ENCODE data around the gene IZUMO3. TPM values are rescaled to one million over a fixed set of nuclear protein-coding genes. Genes with fewer than 3 reads are reported as not detected.

Gene IZUMO3
- total and polyA plus RNA-seq, 2 of the 8 experiments (the other 6 are each of a cell fraction or from before 2014, with no cell fraction given), result not detected

DNA sequence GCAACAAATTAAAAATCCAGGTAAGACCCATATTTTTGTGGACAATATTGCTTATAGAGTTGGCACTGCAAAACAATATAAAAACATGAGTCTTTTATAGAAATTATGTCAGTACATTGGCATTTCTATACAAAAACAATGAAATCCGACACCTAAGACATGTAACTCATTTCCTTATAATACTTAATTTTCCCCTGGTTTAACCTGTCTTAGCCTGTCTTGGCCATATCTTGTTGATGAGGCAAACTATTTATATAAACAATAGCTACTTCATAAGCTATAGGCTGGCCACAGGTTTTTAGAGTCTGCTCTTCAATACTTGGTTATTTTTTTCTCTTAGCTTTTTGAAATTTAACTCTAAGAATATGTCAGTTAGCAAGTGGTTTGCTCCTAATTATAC lies 44.7 kb upstream of the IZUMO3 start (continued):
- TF ChIP-seq, protein P1, sequence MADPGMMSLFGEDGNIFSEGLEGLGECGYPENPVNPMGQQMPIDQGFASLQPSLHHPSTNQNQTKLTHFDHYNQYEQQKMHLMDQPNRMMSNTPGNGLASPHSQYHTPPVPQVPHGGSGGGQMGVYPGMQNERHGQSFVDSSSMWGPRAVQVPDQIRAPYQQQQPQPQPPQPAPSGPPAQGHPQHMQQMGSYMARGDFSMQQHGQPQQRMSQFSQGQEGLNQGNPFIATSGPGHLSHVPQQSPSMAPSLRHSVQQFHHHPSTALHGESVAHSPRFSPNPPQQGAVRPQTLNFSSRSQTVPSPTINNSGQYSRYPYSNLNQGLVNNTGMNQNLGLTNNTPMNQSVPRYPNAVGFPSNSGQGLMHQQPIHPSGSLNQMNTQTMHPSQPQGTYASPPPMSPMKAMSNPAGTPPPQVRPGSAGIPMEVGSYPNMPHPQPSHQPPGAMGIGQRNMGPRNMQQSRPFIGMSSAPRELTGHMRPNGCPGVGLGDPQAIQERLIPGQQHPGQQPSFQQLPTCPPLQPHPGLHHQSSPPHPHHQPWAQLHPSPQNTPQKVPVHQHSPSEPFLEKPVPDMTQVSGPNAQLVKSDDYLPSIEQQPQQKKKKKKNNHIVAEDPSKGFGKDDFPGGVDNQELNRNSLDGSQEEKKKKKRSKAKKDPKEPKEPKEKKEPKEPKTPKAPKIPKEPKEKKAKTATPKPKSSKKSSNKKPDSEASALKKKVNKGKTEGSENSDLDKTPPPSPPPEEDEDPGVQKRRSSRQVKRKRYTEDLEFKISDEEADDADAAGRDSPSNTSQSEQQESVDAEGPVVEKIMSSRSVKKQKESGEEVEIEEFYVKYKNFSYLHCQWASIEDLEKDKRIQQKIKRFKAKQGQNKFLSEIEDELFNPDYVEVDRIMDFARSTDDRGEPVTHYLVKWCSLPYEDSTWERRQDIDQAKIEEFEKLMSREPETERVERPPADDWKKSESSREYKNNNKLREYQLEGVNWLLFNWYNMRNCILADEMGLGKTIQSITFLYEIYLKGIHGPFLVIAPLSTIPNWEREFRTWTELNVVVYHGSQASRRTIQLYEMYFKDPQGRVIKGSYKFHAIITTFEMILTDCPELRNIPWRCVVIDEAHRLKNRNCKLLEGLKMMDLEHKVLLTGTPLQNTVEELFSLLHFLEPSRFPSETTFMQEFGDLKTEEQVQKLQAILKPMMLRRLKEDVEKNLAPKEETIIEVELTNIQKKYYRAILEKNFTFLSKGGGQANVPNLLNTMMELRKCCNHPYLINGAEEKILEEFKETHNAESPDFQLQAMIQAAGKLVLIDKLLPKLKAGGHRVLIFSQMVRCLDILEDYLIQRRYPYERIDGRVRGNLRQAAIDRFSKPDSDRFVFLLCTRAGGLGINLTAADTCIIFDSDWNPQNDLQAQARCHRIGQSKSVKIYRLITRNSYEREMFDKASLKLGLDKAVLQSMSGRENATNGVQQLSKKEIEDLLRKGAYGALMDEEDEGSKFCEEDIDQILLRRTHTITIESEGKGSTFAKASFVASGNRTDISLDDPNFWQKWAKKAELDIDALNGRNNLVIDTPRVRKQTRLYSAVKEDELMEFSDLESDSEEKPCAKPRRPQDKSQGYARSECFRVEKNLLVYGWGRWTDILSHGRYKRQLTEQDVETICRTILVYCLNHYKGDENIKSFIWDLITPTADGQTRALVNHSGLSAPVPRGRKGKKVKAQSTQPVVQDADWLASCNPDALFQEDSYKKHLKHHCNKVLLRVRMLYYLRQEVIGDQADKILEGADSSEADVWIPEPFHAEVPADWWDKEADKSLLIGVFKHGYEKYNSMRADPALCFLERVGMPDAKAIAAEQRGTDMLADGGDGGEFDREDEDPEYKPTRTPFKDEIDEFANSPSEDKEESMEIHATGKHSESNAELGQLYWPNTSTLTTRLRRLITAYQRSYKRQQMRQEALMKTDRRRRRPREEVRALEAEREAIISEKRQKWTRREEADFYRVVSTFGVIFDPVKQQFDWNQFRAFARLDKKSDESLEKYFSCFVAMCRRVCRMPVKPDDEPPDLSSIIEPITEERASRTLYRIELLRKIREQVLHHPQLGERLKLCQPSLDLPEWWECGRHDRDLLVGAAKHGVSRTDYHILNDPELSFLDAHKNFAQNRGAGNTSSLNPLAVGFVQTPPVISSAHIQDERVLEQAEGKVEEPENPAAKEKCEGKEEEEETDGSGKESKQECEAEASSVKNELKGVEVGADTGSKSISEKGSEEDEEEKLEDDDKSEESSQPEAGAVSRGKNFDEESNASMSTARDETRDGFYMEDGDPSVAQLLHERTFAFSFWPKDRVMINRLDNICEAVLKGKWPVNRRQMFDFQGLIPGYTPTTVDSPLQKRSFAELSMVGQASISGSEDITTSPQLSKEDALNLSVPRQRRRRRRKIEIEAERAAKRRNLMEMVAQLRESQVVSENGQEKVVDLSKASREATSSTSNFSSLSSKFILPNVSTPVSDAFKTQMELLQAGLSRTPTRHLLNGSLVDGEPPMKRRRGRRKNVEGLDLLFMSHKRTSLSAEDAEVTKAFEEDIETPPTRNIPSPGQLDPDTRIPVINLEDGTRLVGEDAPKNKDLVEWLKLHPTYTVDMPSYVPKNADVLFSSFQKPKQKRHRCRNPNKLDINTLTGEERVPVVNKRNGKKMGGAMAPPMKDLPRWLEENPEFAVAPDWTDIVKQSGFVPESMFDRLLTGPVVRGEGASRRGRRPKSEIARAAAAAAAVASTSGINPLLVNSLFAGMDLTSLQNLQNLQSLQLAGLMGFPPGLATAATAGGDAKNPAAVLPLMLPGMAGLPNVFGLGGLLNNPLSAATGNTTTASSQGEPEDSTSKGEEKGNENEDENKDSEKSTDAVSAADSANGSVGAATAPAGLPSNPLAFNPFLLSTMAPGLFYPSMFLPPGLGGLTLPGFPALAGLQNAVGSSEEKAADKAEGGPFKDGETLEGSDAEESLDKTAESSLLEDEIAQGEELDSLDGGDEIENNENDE (IDR thresholded peaks at IDR 0.05; ENCODE audit: insufficient replicate concordance, low read length), result no peak
- no peak for TF ChIP-seq EGR1 (IDR thresholded peaks at IDR 0.05; ENCODE audit: borderline replicate concordance, low read depth, low read length)
